Tibial nerve (tissue), 4 donors: Measurements from ENCODE around the gene EDEM2.

Experiments
- EP300 ChIP-seq, 2 donors: sonication (generic); formaldehyde crosslinking; IDR thresholded peaks; one replicate each; pipeline ENCODE4 v1.6.1; 2017; ENCODE audit warnings: antibody characterized with exemption in 2 of 2, mild to moderate bottlenecking in 1 of 2
- POLR2A ChIP-seq, 2 donors: fragments of 450-650 bp; IDR thresholded peaks; one replicate each; pipeline ENCODE4 v1.6.1; 2017; ENCODE audit warnings: antibody characterized with exemption in 2 of 2, mild to moderate bottlenecking in 2 of 2, moderate library complexity in 2 of 2
- TF ChIP-seq, protein P1 (sequence below), 5 experiments: fragments of 200-600 bp in 3 of 5; fragments of 450-650 bp in 2 of 5; sonication (generic) in 3 of 5; IDR thresholded peaks; one replicate each; pipeline ENCODE4 v1.5.1; 2016 to 2019; ENCODE audit warnings: antibody characterized with exemption in 5 of 5, mild to moderate bottlenecking in 3 of 5, moderate library complexity in 2 of 5

DNA sequence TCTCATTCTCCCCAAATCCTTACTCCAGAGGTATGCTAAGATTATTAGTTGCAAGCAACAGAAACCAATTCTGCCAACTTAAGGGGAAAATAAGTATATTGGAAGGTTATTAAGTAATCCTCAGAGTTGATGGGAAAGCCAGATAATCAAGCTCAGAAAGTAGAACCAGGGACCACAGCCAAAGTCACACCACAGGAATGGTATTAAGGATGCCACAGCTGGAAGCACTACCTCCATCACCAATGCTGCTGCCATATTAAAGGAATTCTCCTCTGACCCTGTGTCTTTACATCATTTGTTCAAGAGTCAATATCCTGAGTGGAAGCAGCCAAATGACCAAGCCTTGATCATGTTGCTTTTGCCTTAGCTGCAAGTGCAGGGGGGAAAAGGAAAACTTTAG lies 34.6 kb upstream of the EDEM2 start:
- TF ChIP-seq, protein P1, sequence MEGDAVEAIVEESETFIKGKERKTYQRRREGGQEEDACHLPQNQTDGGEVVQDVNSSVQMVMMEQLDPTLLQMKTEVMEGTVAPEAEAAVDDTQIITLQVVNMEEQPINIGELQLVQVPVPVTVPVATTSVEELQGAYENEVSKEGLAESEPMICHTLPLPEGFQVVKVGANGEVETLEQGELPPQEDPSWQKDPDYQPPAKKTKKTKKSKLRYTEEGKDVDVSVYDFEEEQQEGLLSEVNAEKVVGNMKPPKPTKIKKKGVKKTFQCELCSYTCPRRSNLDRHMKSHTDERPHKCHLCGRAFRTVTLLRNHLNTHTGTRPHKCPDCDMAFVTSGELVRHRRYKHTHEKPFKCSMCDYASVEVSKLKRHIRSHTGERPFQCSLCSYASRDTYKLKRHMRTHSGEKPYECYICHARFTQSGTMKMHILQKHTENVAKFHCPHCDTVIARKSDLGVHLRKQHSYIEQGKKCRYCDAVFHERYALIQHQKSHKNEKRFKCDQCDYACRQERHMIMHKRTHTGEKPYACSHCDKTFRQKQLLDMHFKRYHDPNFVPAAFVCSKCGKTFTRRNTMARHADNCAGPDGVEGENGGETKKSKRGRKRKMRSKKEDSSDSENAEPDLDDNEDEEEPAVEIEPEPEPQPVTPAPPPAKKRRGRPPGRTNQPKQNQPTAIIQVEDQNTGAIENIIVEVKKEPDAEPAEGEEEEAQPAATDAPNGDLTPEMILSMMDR (IDR thresholded peaks at IDR 0.05), result no peak
- TF ChIP-seq POLR2A (IDR thresholded peaks at IDR 0.05), result no peak
- no peak for TF ChIP-seq EP300 (IDR thresholded peaks at IDR 0.05)
